Heart left ventricle (tissue), 13 donors: ENCODE measurements around the gene PGLYRP2.

ENCODE experiments used
- CTCF ChIP-seq, 12 donors: fragments of 200-600 bp; sonication (generic) in 4 of 12; IDR thresholded peaks; one replicate each; pipeline versions ENCODE4 v1.5.0 to v1.8.0; 2018 to 2022; ENCODE audit warnings: antibody characterized with exemption in 12 of 12, mild to moderate bottlenecking in 5 of 12
- POLR2A ChIP-seq, 2 donors: fragments of 450-650 bp; IDR thresholded peaks; one replicate each; pipeline ENCODE4 v1.6.1; 2017; ENCODE audit warnings: antibody characterized with exemption in 2 of 2, mild to moderate bottlenecking in 2 of 2, moderate library complexity in 2 of 2
- donor health status: ischemic (EF 13 %, LVEDD 7.1; RV severe dilation, severe dysfunction).
- donor health status: DM: no; HTN: yes; CAD: no.
- donor health status: DM: no; HTN: no; CAD: no.
- donor health status: ischemic (EF 25% LVEDD 6.9; RV normal size, moderate dysfunction).
- donor health status: ischemic (EF 25% LVEDD 5.7; RV mildly dilated, moderate dysfunction).
- donor health status: ischemic (EF 35%, LVEDD 5.7; RV mildly dilated, moderate dysfunction).
- donor health status: nonischemic (EF 11% LVEDD 7.7; RV severe dilation, severe dysfunction).
- donor health status: DM: yes; HTN: yes; CAD: no.
- donor health status: PGD.
- donor health status: ischemic (EF 29% LVEDD 5.4; RV normal size, mild dysfunction).
- donor health status: nonischemic (EF 23%, LVEDD 6.1; RV moderate dilation, normal function).

- TF ChIP-seq CTCF (IDR thresholded peaks at IDR 0.05) = no peak
- no peak for TF ChIP-seq POLR2A (IDR thresholded peaks at IDR 0.05)
Observed at GRCh38 chr19:15428956-15429824, 50.1 kb downstream of the PGLYRP2 start.
